Activated CD4-positive, alpha-beta memory T cell treated with anti-CD3 and anti-CD28 coated beads, Interleukin-2, amount 10 ng/mL, durations not matched to agents 7 days and 5 days (primary cell): ENCODE results near the gene MTG2. TPM values are rescaled to one million over a fixed set of nuclear protein-coding genes. Genes with fewer than 3 reads are reported as not detected.

Source experiments
- CTCF ChIA-PET: fragments of 350-600 bp; sonication (Branson Sonifier 250); formaldehyde crosslinking; loops from one replicate; lab custom pipeline; 2021; ENCODE audit warnings: antibody characterized with exemption, inconsistent platforms; lab: Charles Lee
- POLR2A ChIA-PET: fragments of 350-600 bp; sonication (Branson Sonifier 250); formaldehyde crosslinking; loops from one replicate; lab custom pipeline; 2021; ENCODE audit warnings: antibody characterized with exemption; lab: Charles Lee
- DNase-seq: peaks from one replicate; pipeline ENCODE4 v3.0.0-alpha.2; 2020
- H3K27ac Mint-ChIP-seq: one replicate; pipeline ENCODE4 v1.8.0; 2021; ENCODE audit warnings: mild to moderate bottlenecking, mixed read lengths
- H3K27me3 Mint-ChIP-seq: one replicate; pipeline ENCODE4 v1.8.0; 2021; ENCODE audit warnings: mixed read lengths
- H3K36me3 Mint-ChIP-seq: one replicate; pipeline ENCODE4 v1.8.0; 2021; ENCODE audit warnings: low read depth, mixed read lengths
- H3K4me1 Mint-ChIP-seq: one replicate; pipeline ENCODE4 v1.8.0; 2021; ENCODE audit warnings: mixed read lengths
- H3K4me3 Mint-ChIP-seq: one replicate; pipeline ENCODE4 v1.8.0; 2021; ENCODE audit warnings: mild to moderate bottlenecking, mixed read lengths
- H3K9me3 Mint-ChIP-seq: one replicate; pipeline ENCODE4 v1.8.0; 2021; ENCODE audit warnings: mixed read lengths
- total RNA-seq, 2 experiments: library from RNA; stranded (reverse); gene quantifications; one replicate each; pipeline ENCODE4 v1.2.3, GENCODE V29; 2021

MTG2 gene
- total RNA-seq, 2 experiments from 2014 or later, result 25.6 to 27.2 TPM

GRCh38 chr20:62159052-62159451 is 23.8 kb upstream of the MTG2 start:
- H3K36me3 Mint-ChIP-seq, result peaks cover 40% of the 10 kb centered on the region
- H3K4me1 Mint-ChIP-seq, result peaks cover 21% of the 10 kb centered on the region
- H3K27ac Mint-ChIP-seq, result no peak overlapping the region
- H3K27me3 Mint-ChIP-seq, result no peaks in the 10 kb centered on the region
- ChIA-PET POLR2A (no interaction called here), CTCF (no interaction called here)
- no peak overlapping the region for H3K4me3 Mint-ChIP-seq
- no peak for DNase-seq
- peaks cover 1% of the 10 kb centered on the region for H3K9me3 Mint-ChIP-seq

- H3K36me3 Mint-ChIP-seq, result peaks cover 33% of the 10 kb centered on the region
- no peaks in the 10 kb centered on the region for H3K27me3 Mint-ChIP-seq
- peak; percentile 76 for DNase-seq
- peak overlapping the region; percentile 28 for H3K4me3 Mint-ChIP-seq
- no peaks in the 10 kb centered on the region for H3K9me3 Mint-ChIP-seq
- H3K27ac Mint-ChIP-seq, result no peak overlapping the region
- CTCF ChIA-PET, result no interaction called here
- POLR2A ChIA-PET, result interaction anchor here (0.9 kb wide), 1 partner anchor 24 kb away, joined by 3 read pairs; no protein-coding TSS in a partner anchor
- H3K4me1 Mint-ChIP-seq, result peaks cover 21% of the 10 kb centered on the region
Measured at GRCh38 chr20:62159839-62160238, 23.0 kb upstream of the MTG2 start.

- H3K36me3 Mint-ChIP-seq, result peaks cover 33% of the 10 kb centered on the region
- POLR2A ChIA-PET, result interaction anchor here (0.9 kb wide), 1 partner anchor 25 kb away, joined by 3 read pairs; no protein-coding TSS in a partner anchor
- no peaks in the 10 kb centered on the region for H3K27me3 Mint-ChIP-seq
- H3K9me3 Mint-ChIP-seq, result no peaks in the 10 kb centered on the region
- CTCF ChIA-PET, result no interaction called here
- H3K27ac Mint-ChIP-seq, result no peak overlapping the region
- no peak overlapping the region for H3K4me3 Mint-ChIP-seq
- H3K4me1 Mint-ChIP-seq, result peaks cover 21% of the 10 kb centered on the region
- DNase-seq, result no peak
Measured at GRCh38 chr20:62160253-62160652, 22.6 kb upstream of the MTG2 start.

- Mint-ChIP-seq H3K9me3 (no peaks in the 10 kb centered on the region), H3K27ac (no peak overlapping the region), H3K4me3 (no peak overlapping the region), H3K36me3 (peaks cover 29% of the 10 kb centered on the region), H3K27me3 (no peaks in the 10 kb centered on the region), H3K4me1 (peaks cover 21% of the 10 kb centered on the region)
- no peak for DNase-seq
- CTCF ChIA-PET, result no interaction called here
- POLR2A ChIA-PET, result no interaction called here
Measured at GRCh38 chr20:62160876-62161275, 22.0 kb upstream of the MTG2 start.

GRCh38 chr20:62161347-62161746 is 21.5 kb upstream of the MTG2 start:
- no peaks in the 10 kb centered on the region for H3K27me3 Mint-ChIP-seq
- H3K27ac Mint-ChIP-seq, result no peak overlapping the region
- ChIA-PET CTCF (no interaction called here), POLR2A (no interaction called here)
- peaks cover 21% of the 10 kb centered on the region for H3K4me1 Mint-ChIP-seq
- DNase-seq, result no peak
- peaks cover 28% of the 10 kb centered on the region for H3K36me3 Mint-ChIP-seq
- no peak overlapping the region for H3K4me3 Mint-ChIP-seq
- no peaks in the 10 kb centered on the region for H3K9me3 Mint-ChIP-seq

GRCh38 chr20:62162765-62163484 is 19.9 kb upstream of the MTG2 start:
- ChIA-PET CTCF (no interaction called here), POLR2A (no interaction called here)
- Mint-ChIP-seq H3K27ac (no peak overlapping the region), H3K36me3 (peaks cover 28% of the 10 kb centered on the region), H3K4me3 (no peak overlapping the region), H3K4me1 (peaks cover 21% of the 10 kb centered on the region), H3K27me3 (no peaks in the 10 kb centered on the region), H3K9me3 (no peaks in the 10 kb centered on the region)
- DNase-seq, result no peak

GRCh38 chr20:62163485-62163865 is 19.4 kb upstream of the MTG2 start:
- no peaks in the 10 kb centered on the region for H3K9me3 Mint-ChIP-seq
- no peak overlapping the region for H3K4me3 Mint-ChIP-seq
- H3K27me3 Mint-ChIP-seq, result no peaks in the 10 kb centered on the region
- no peak for DNase-seq
- H3K27ac Mint-ChIP-seq, result no peak overlapping the region
- CTCF ChIA-PET, result no interaction called here
- peaks cover 27% of the 10 kb centered on the region for H3K36me3 Mint-ChIP-seq
- H3K4me1 Mint-ChIP-seq, result peaks cover 20% of the 10 kb centered on the region
- POLR2A ChIA-PET, result no interaction called here

GRCh38 chr20:62163986-62164762 is 18.7 kb upstream of the MTG2 start:
- DNase-seq, result no peak
- CTCF ChIA-PET, result no interaction called here
- Mint-ChIP-seq H3K4me1 (peaks cover 14% of the 10 kb centered on the region), H3K4me3 (no peak overlapping the region), H3K27ac (no peak overlapping the region), H3K36me3 (peaks cover 25% of the 10 kb centered on the region), H3K9me3 (no peaks in the 10 kb centered on the region), H3K27me3 (no peaks in the 10 kb centered on the region)
- POLR2A ChIA-PET, result no interaction called here

- ChIA-PET POLR2A (no interaction called here), CTCF (no interaction called here)
- peaks cover 5% of the 10 kb centered on the region for H3K4me1 Mint-ChIP-seq
Measured at GRCh38 chr20:62164879-62165761, 17.7 kb upstream of the MTG2 start.

GRCh38 chr20:62165762-62166399 is 16.9 kb upstream of the MTG2 start:
- no peaks in the 10 kb centered on the region for H3K9me3 Mint-ChIP-seq
- DNase-seq, result no peak
- H3K27me3 Mint-ChIP-seq, result no peaks in the 10 kb centered on the region
- no peak overlapping the region for H3K4me3 Mint-ChIP-seq
- POLR2A ChIA-PET, result no interaction called here
- CTCF ChIA-PET, result no interaction called here
- H3K36me3 Mint-ChIP-seq, result peaks cover 15% of the 10 kb centered on the region
- H3K27ac Mint-ChIP-seq, result no peak overlapping the region
- H3K4me1 Mint-ChIP-seq, result no peaks in the 10 kb centered on the region

More at GRCh38 chr20:62164879-62165761, 17.7 kb upstream of the MTG2 start:
- peaks cover 20% of the 10 kb centered on the region for H3K36me3 Mint-ChIP-seq
- DNase-seq, result no peak
- no peaks in the 10 kb centered on the region for H3K9me3 Mint-ChIP-seq
- no peak overlapping the region for H3K27ac Mint-ChIP-seq
- H3K27me3 Mint-ChIP-seq, result no peaks in the 10 kb centered on the region
- no peak overlapping the region for H3K4me3 Mint-ChIP-seq

- Mint-ChIP-seq H3K27me3 (no peaks in the 10 kb centered on the region), H3K9me3 (no peaks in the 10 kb centered on the region), H3K36me3 (peaks cover 10% of the 10 kb centered on the region), H3K4me3 (no peak overlapping the region), H3K4me1 (no peaks in the 10 kb centered on the region), H3K27ac (no peak overlapping the region)
- POLR2A ChIA-PET, result no interaction called here
- DNase-seq, result no peak
- CTCF ChIA-PET, result interaction anchor here (1.1 kb wide), 1 partner anchor 156 kb away, joined by 4 read pairs; no protein-coding TSS in a partner anchor
Measured at GRCh38 chr20:62167474-62167873, 15.4 kb upstream of the MTG2 start.

GRCh38 chr20:62168061-62168460 is 14.8 kb upstream of the MTG2 start:
- DNase-seq, result no peak
- Mint-ChIP-seq H3K4me1 (no peaks in the 10 kb centered on the region), H3K9me3 (no peaks in the 10 kb centered on the region), H3K4me3 (no peak overlapping the region), H3K36me3 (peaks cover 10% of the 10 kb centered on the region), H3K27ac (no peak overlapping the region), H3K27me3 (no peaks in the 10 kb centered on the region)
- ChIA-PET POLR2A (no interaction called here), CTCF (no interaction called here)
